ENCODE data around the gene HS1BP3.
A peak's percentile ranks its signal among the peaks of the same experiment; 100 is the strongest.

Gene HS1BP3, protein sequence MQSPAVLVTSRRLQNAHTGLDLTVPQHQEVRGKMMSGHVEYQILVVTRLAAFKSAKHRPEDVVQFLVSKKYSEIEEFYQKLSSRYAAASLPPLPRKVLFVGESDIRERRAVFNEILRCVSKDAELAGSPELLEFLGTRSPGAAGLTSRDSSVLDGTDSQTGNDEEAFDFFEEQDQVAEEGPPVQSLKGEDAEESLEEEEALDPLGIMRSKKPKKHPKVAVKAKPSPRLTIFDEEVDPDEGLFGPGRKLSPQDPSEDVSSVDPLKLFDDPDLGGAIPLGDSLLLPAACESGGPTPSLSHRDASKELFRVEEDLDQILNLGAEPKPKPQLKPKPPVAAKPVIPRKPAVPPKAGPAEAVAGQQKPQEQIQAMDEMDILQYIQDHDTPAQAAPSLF

DNA sequence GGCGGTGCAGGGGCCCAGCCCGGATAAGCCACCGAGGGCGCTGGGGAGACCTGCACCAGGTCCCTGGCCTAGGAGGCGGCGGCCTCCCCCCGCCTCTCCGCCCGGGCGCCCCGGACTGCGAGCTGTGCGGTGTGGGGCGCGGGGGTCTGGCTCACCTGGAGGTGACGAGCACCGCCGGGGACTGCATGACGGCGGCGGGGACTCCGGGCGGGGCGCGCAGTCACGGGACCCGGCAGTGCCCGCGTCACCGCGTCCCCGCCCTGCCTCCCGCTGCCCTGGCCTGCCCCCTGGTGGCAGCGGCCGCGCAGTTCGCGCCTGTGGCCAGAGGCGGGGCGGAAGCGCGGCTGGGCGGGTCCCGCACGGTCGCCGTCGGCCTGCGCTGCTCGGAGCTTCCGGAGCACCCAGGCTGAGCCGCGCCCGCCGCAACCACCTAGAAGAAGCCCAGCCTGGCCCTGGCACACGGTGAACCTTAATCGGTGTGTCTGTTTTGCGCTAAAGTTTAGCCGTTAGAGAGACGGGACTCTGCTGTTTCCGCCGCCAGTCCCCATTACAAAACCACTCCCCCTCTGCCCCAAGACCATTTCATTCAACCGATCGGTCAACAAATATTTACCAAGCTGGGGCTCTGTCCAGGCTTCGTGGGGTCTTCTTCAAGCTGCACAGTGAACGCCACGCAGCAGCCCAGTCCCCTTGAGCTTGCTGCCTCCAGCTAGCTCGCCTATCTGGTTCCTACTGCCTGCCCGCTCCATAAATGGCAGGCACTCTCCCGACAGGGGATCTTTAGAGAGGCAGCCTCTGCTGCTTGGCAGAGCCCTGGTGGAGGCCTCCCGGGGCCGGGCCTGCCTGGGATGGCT is at the start of gene HS1BP3:
TSS of gene HS1BP3 (minus strand) at position 222 of the 854 bp plus-strand sequence. CDS start at position 187, 35 bp downstream.
- Mint-ChIP-seq H3K4me3 (peak within 1 kb of the TSS; percentile 81), H3K9me3 (no peaks in the 10 kb centered on the region), H3K27me3 (no peaks in the 10 kb centered on the region), H3K27ac (ENCODE audit: low read depth) (peak within 1 kb of the TSS; percentile 92), H3K4me1 (peaks cover 35% of the 10 kb centered on the region), H3K36me3 (ENCODE audit: insufficient read depth) (peaks cover 5% of the 10 kb centered on the region)
- ATAC-seq (replicated peaks; ENCODE audit: extremely low read depth, poor library complexity, severe bottlenecking) = peak; percentile 91
- peak; percentile 85 to 88 for DNase-seq (ENCODE audit: low spot score in 2 of 2)

GRCh38 chr2:20698916-20699613 is 48.2 kb upstream of the HS1BP3 start:
- peaks cover 9% of the 10 kb centered on the region for H3K36me3 Mint-ChIP-seq (ENCODE audit: insufficient read depth)
- H3K9me3 Mint-ChIP-seq = no peaks in the 10 kb centered on the region
- no peaks in the 10 kb centered on the region for H3K27me3 Mint-ChIP-seq
- DNase-seq (ENCODE audit: low spot score in 2 of 2) (no peak), ATAC-seq (replicated peaks; ENCODE audit: extremely low read depth, poor library complexity, severe bottlenecking) (no peak)
- no peaks in the 10 kb centered on the region for H3K4me1 Mint-ChIP-seq
- H3K4me3 Mint-ChIP-seq = no peak overlapping the region
- H3K27ac Mint-ChIP-seq (ENCODE audit: low read depth) = no peak overlapping the region

DNA sequence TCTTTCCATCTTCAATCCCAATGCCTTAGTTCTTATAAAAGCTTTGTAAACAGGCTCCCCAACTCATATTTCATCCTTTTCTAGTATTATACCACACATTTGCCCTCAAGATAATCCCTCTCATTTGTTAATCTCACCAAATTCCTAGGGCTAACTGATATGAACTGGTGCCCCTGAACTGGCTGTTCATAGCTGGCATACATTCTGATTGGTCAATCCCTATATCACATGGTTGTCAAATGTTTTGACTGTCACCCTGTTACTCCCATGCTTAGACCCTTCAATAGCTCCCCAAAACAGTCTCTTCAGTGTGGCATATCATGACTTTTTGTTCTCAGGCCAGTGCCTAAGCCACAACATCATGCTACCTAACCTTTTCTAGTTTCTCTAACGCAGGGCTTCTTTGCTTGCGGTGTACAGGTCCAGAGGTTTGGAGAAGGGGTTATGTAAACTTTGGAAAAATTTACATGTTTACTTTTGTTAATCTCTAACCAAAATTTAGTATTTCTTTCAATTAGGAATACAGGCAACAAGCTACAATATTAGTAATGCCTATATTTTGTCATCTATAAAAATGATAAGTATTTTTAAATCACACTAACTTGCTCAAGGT is 46.5 kb upstream of the HS1BP3 start:
- Mint-ChIP-seq H3K36me3 (ENCODE audit: insufficient read depth) (peaks cover 9% of the 10 kb centered on the region), H3K27me3 (no peaks in the 10 kb centered on the region), H3K4me1 (no peaks in the 10 kb centered on the region), H3K27ac (ENCODE audit: low read depth) (no peak overlapping the region), H3K9me3 (no peaks in the 10 kb centered on the region), H3K4me3 (no peak overlapping the region)
- DNase-seq (ENCODE audit: low spot score in 2 of 2) (no peak), ATAC-seq (replicated peaks; ENCODE audit: extremely low read depth, poor library complexity, severe bottlenecking) (no peak)

DNA sequence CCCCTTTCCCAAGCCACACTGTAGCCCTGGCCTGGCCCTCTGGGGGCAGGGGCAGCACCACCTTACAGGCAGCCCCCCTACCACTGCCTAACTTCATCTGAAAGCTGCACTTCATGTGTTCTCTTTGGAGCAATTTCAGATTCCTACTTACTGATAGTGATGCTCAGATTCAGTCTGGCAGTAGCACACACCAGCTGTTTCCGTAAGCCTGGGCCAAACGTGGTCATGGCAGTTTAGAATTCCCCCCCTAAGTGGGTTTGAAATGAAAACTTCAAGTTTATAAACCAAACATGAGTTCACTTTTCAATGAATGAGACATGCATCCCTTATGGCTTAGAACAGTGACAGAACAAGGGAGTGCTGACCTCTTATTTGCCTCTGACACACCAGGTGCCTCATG is 45.5 kb upstream of the HS1BP3 start:
- DNase-seq (ENCODE audit: low spot score in 2 of 2) (no peak), ATAC-seq (replicated peaks; ENCODE audit: extremely low read depth, poor library complexity, severe bottlenecking) (no peak)
- H3K27me3 Mint-ChIP-seq = no peaks in the 10 kb centered on the region
- H3K9me3 Mint-ChIP-seq = no peaks in the 10 kb centered on the region
- peaks cover 8% of the 10 kb centered on the region for H3K36me3 Mint-ChIP-seq (ENCODE audit: insufficient read depth)
- H3K4me3 Mint-ChIP-seq = no peak overlapping the region
- H3K4me1 Mint-ChIP-seq = no peaks in the 10 kb centered on the region
- no peak overlapping the region for H3K27ac Mint-ChIP-seq (ENCODE audit: low read depth)

DNA sequence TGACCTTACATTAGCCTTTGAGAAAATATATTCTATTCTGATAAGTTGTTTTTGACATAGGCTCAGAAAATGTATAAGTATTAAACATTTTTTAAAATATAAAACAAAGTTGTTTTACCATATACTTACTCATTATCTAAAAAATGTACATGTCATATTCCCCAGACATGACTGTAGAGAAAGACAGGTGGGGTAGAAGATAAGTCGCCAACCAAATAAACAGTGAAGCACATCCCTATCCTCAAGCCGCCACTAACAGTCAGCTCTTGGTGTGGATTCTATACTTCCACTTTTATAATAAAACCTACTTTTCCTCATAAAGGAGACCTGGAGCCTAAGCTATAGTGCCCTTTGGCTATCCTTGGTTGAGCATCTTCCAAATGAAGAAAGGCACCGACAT is 42.4 kb upstream of the HS1BP3 start:
- peaks cover 16% of the 10 kb centered on the region for H3K36me3 Mint-ChIP-seq (ENCODE audit: insufficient read depth)
- ATAC-seq (replicated peaks; ENCODE audit: extremely low read depth, poor library complexity, severe bottlenecking) (no peak), DNase-seq (ENCODE audit: low spot score in 2 of 2) (no peak)
- H3K9me3 Mint-ChIP-seq = no peaks in the 10 kb centered on the region
- H3K4me3 Mint-ChIP-seq = no peak overlapping the region
- H3K27me3 Mint-ChIP-seq = no peaks in the 10 kb centered on the region
- H3K27ac Mint-ChIP-seq (ENCODE audit: low read depth) = no peak overlapping the region
- no peaks in the 10 kb centered on the region for H3K4me1 Mint-ChIP-seq

DNA sequence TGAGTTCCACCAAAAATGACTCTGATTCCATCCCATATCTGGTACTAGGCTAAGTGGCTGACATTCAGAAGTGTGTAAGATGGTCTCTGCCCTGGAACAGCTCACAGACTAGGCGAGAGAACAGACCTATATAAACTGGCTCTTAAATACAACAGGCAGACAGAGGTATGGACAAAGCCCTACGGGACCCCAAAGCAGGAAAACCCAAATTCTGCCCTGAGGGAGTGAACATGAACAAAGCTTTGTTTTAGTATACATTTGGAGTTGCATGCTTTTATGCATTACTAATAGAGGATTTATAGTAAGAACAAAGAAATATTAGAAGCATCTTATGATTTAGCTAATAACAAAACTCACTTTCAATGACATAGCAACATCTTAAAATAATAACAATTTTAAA is 41.2 kb upstream of the HS1BP3 start:
- Mint-ChIP-seq H3K36me3 (ENCODE audit: insufficient read depth) (peaks cover 13% of the 10 kb centered on the region), H3K4me1 (no peaks in the 10 kb centered on the region), H3K27me3 (no peaks in the 10 kb centered on the region), H3K9me3 (no peaks in the 10 kb centered on the region), H3K27ac (ENCODE audit: low read depth) (no peak overlapping the region), H3K4me3 (no peak overlapping the region)
- ATAC-seq (replicated peaks; ENCODE audit: extremely low read depth, poor library complexity, severe bottlenecking) (no peak), DNase-seq (ENCODE audit: low spot score in 2 of 2) (no peak)

GRCh38 chr2:20691076-20691734 is 40.3 kb upstream of the HS1BP3 start:
- H3K27me3 Mint-ChIP-seq = no peaks in the 10 kb centered on the region
- peaks cover 16% of the 10 kb centered on the region for H3K36me3 Mint-ChIP-seq (ENCODE audit: insufficient read depth)
- no peaks in the 10 kb centered on the region for H3K4me1 Mint-ChIP-seq
- DNase-seq (ENCODE audit: low spot score in 2 of 2) (no peak), ATAC-seq (replicated peaks; ENCODE audit: extremely low read depth, poor library complexity, severe bottlenecking) (no peak)
- no peaks in the 10 kb centered on the region for H3K9me3 Mint-ChIP-seq
- H3K27ac Mint-ChIP-seq (ENCODE audit: low read depth) = no peak overlapping the region
- no peak overlapping the region for H3K4me3 Mint-ChIP-seq

DNA sequence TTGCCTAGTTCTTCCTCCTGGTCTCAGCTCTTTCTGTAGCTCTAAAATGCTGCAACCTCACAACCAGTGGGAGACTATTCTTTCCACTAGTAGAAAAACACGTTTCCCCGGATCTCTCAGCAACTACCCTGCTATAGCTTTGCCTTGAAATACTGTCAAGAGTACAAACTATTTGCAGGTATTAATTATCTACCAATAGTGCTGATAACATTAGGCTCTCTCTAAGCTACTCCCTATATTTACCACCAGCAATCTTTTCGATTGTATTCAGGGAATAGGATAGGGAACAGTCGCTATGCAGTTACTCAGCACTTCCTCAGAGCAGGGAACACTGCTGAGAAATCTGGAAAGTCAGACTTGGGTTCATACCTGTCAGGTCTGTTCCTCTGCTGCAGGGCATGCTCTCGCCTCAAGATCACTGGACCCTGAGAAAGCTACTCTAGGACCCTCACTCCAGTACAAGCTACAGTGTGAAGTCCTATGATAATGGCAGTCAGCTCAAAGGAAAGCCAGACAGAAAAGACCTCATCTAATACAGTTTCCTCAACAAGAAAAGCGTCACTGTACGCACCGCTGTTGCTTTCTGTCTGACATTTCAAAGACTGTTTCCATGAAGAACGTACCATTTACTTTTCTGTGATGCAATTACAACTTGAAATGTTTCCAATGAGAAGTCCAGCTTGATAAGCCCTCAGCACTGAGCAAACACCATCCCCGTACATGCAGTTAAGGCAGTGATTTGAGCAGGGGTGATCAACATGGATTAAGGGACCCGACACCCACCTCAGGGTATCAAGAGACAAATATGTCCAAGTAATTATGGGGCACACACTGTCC is 38.7 kb upstream of the HS1BP3 start:
- peaks cover 19% of the 10 kb centered on the region for H3K36me3 Mint-ChIP-seq (ENCODE audit: insufficient read depth)
- DNase-seq (ENCODE audit: low spot score in 2 of 2) = no peak
- no peak overlapping the region for H3K27ac Mint-ChIP-seq (ENCODE audit: low read depth)

DNA sequence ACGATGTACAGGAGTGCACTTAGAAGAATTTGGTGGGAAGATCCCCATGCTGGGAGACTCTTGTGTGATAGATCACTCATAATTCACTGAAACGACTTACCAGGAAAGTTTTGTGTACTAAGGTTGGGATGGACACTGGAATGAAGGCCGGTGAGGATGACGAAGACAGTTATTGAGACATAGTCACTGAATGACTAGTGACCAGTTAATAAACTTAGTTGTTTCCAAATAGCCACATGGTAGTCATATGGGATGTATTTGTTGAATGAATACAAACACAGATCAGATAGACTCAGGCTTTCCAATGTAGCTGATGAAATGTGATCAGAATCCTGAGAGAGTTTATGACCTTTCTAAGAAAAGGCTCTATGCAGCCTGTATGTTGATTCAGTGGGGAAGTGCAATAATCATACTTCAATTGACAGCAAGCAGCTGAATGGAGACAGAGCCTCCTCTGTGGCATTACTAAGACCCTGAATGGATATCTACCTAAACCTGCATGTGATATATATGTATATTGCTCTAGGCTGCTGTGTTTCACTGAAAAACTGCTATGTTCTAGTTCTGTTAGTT is 36.4 kb upstream of the HS1BP3 start:
- Mint-ChIP-seq H3K4me3 (no peak overlapping the region), H3K4me1 (no peaks in the 10 kb centered on the region), H3K27me3 (no peaks in the 10 kb centered on the region), H3K36me3 (ENCODE audit: insufficient read depth) (peaks cover 19% of the 10 kb centered on the region), H3K9me3 (no peaks in the 10 kb centered on the region), H3K27ac (ENCODE audit: low read depth) (no peak overlapping the region)
- ATAC-seq (replicated peaks; ENCODE audit: extremely low read depth, poor library complexity, severe bottlenecking) (no peak), DNase-seq (ENCODE audit: low spot score in 2 of 2) (no peak)

More for the DNA sequence above, 38.7 kb upstream of the HS1BP3 start:
- H3K4me3 Mint-ChIP-seq = no peak overlapping the region
- H3K27me3 Mint-ChIP-seq = no peaks in the 10 kb centered on the region
- H3K4me1 Mint-ChIP-seq = no peaks in the 10 kb centered on the region
- H3K9me3 Mint-ChIP-seq = no peaks in the 10 kb centered on the region
- no peak for ATAC-seq (replicated peaks; ENCODE audit: extremely low read depth, poor library complexity, severe bottlenecking)

- no peaks in the 10 kb centered on the region for H3K4me1 Mint-ChIP-seq
- DNase-seq (ENCODE audit: low spot score in 2 of 2) (no peak), ATAC-seq (replicated peaks; ENCODE audit: extremely low read depth, poor library complexity, severe bottlenecking) (no peak)
- H3K27me3 Mint-ChIP-seq = no peaks in the 10 kb centered on the region
- H3K36me3 Mint-ChIP-seq (ENCODE audit: insufficient read depth) = peaks cover 15% of the 10 kb centered on the region
- H3K27ac Mint-ChIP-seq (ENCODE audit: low read depth) = no peak overlapping the region
- H3K4me3 Mint-ChIP-seq = no peak overlapping the region
- no peaks in the 10 kb centered on the region for H3K9me3 Mint-ChIP-seq
Measured at GRCh38 chr2:20684581-20685063, 33.7 kb upstream of the HS1BP3 start.
